Kidney (tissue), 14 donors: Measurements from ENCODE around the gene THEM4. TPM values are rescaled to one million over a fixed set of nuclear protein-coding genes. Genes with fewer than 3 reads are reported as not detected.

Experiments used
- DNase-seq, 5 donors: peaks; one replicate each; pipeline ENCODE4 v3.0.0-alpha.2; 2013 to 2020
- FAIRE-seq: peaks from 2 replicates; lab custom pipeline; 2012; peaks lifted over from hg19 to GRCh38; lab: Jason Lieb, UNC
- H3K27ac ChIP-seq, 2 donors: one replicate each; pipeline ENCODE4 v1.7.0; 2013; ENCODE audit warnings: low read depth in 2 of 2, low read length in 2 of 2, inconsistent platforms in 1 of 2
- H3K27me3 ChIP-seq: one replicate; pipeline ENCODE4 v1.7.1; 2013; ENCODE audit warnings: low read length, inconsistent platforms; ENCODE audit not compliant: control insufficient read depth, insufficient read depth
- H3K36me3 ChIP-seq, 3 donors: one replicate each; pipeline versions ENCODE4 v1.7.0 to v1.7.1; 2013; ENCODE audit warnings: low read length in 3 of 3, control low read depth in 1 of 3, inconsistent platforms in 1 of 3; ENCODE audit not compliant: insufficient read depth in 3 of 3, control insufficient read depth in 2 of 3
- H3K4me1 ChIP-seq, 3 donors: one replicate each; pipeline versions ENCODE4 v1.7.0 to v1.7.1; 2013; ENCODE audit warnings: low read length in 3 of 3, inconsistent platforms in 1 of 3, low read depth in 1 of 3; ENCODE audit not compliant: control insufficient read depth in 2 of 3, insufficient read depth in 2 of 3
- H3K4me3 ChIP-seq, 3 donors: one replicate each; pipeline versions ENCODE4 v1.7.0 to v1.8.1; 2013; ENCODE audit warnings: low read length in 3 of 3, control low read depth in 1 of 3, inconsistent platforms in 1 of 3
- H3K9ac ChIP-seq, 3 donors: one replicate each; pipeline versions ENCODE4 v1.7.0 to v1.7.1; 2013; ENCODE audit warnings: low read length in 3 of 3, control low read depth in 1 of 3, inconsistent platforms in 1 of 3
- H3K9me3 ChIP-seq, 3 donors: one replicate each; pipeline versions ENCODE4 v1.7.0 to v1.7.1; 2013; ENCODE audit warnings: low read length in 3 of 3, control low read depth in 1 of 3, inconsistent platforms in 1 of 3; ENCODE audit not compliant: control insufficient read depth in 2 of 3, insufficient read depth in 1 of 3
- intact Hi-C: fragments of 100-400 bp; cut with DNase I; formaldehyde crosslinking; loops from one replicate; pipeline ENCODE4 v1.11.1; 2022
- polyA plus RNA-seq: library from polyadenylated mRNA; stranded (reverse); fragments of 350-450 nt; fragmentation: Illumina TruSeq; extraction: RNeasy Lipid Tissue Mini Kit (QIAGEN cat#74804); gene quantifications from one replicate; pipeline ENCODE4 v1.2.3, GENCODE V29; 2014; ENCODE audit warnings: low read depth, low replicate concordance; ENCODE audit not compliant: insufficient read depth
- total RNA-seq: library from RNA; stranded (reverse); fragmentation: NEBNext Ultra II Directional; extraction: Animal tissue kit (Norgen Biotek cat#: 25700); gene quantifications from one replicate; pipeline ENCODE4 v1.2.1, GENCODE V29; 2021
- TF ChIP-seq, protein P1 (sequence below): IDR thresholded peaks from 3 replicates; pipeline ENCODE4 v1.5.1; 2012; ENCODE audit warnings: mild to moderate bottlenecking, moderate library complexity, borderline replicate concordance; ENCODE audit not compliant: insufficient read depth; ENCODE audit errors: extremely low read depth
- donor health status: control.
- donor health status: control.
- donor health status: control.
- donor health status: control.
- donor health status: control.
- donor health status: DM: yes; HTN: yes; CAD: no.
- donor health status: Normal renal cell carcinoma (clear cell type).

THEM4 gene
- total and polyA plus RNA-seq, 2 donors from 2014 or later, result 17.5 to 27.9 TPM

DNA sequence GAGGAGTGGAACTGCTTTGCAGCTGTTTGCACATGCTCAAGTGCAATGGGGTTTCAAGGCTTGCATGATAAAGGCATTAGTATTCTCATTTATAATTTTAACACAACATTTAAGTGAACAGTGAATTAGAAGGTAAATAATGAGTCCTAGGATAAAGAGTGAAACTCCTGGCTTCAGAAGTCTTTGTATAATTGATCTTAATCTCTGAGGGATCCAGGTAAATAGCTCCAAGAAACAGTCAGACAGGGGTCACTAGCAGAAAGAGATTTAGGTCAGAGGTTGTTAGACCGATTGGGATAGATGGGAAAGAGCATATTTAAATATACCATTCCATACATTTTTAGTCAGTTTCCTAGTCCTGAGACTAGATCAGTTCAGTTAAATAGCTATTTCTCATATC, 14.1 kb upstream of the THEM4 start:
- H3K36me3 ChIP-seq, result no peaks in the 10 kb centered on the region
- H3K4me1 ChIP-seq, result peaks cover 0 to 2% (median 0%) of the 10 kb centered on the region in 3 donors
- TF ChIP-seq, protein P1, sequence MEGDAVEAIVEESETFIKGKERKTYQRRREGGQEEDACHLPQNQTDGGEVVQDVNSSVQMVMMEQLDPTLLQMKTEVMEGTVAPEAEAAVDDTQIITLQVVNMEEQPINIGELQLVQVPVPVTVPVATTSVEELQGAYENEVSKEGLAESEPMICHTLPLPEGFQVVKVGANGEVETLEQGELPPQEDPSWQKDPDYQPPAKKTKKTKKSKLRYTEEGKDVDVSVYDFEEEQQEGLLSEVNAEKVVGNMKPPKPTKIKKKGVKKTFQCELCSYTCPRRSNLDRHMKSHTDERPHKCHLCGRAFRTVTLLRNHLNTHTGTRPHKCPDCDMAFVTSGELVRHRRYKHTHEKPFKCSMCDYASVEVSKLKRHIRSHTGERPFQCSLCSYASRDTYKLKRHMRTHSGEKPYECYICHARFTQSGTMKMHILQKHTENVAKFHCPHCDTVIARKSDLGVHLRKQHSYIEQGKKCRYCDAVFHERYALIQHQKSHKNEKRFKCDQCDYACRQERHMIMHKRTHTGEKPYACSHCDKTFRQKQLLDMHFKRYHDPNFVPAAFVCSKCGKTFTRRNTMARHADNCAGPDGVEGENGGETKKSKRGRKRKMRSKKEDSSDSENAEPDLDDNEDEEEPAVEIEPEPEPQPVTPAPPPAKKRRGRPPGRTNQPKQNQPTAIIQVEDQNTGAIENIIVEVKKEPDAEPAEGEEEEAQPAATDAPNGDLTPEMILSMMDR, result no peak
- no peak overlapping the region for H3K4me3 ChIP-seq
- H3K27ac ChIP-seq, result no peak overlapping the region
- FAIRE-seq (no peak), DNase-seq (no peak)
- H3K9me3 ChIP-seq, result no peaks in the 10 kb centered on the region
- intact Hi-C loops, result no loop called here
- no peaks in the 10 kb centered on the region for H3K27me3 ChIP-seq
- no peak overlapping the region for H3K9ac ChIP-seq

DNA sequence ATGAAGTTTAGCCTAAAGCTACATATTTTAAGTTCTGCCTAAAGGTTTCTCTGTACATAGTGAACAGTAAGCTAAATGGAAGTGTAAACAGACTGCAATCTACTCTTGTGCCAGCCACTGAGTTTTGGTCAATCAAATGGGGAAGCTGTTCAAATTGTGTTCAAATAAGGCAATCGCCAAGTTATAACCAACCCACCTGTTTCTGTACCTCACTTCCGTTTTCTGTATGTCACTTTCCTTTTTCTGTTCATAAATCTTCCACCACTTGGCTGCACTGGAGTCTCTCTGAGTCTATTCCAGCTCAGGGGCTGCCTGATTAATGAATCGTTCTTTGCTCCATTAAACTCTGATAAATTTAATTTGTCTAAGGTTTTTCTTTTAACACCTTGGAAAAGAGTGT, 10.8 kb upstream of the THEM4 start:
- Histone ChIP-seq H3K4me1 (peaks cover 0 to 2% (median 0%) of the 10 kb centered on the region in 3 donors), H3K27ac (no peak overlapping the region), H3K4me3 (no peak overlapping the region), H3K9me3 (no peaks in the 10 kb centered on the region), H3K27me3 (no peaks in the 10 kb centered on the region), H3K36me3 (no peaks in the 10 kb centered on the region), H3K9ac (no peak overlapping the region)
- TF ChIP-seq, protein P1, result no peak
- intact Hi-C loops, result no loop called here
- peak in 3 of 5 donors; percentile 22 to 74 (median 62) for DNase-seq
- no peak for FAIRE-seq

DNA sequence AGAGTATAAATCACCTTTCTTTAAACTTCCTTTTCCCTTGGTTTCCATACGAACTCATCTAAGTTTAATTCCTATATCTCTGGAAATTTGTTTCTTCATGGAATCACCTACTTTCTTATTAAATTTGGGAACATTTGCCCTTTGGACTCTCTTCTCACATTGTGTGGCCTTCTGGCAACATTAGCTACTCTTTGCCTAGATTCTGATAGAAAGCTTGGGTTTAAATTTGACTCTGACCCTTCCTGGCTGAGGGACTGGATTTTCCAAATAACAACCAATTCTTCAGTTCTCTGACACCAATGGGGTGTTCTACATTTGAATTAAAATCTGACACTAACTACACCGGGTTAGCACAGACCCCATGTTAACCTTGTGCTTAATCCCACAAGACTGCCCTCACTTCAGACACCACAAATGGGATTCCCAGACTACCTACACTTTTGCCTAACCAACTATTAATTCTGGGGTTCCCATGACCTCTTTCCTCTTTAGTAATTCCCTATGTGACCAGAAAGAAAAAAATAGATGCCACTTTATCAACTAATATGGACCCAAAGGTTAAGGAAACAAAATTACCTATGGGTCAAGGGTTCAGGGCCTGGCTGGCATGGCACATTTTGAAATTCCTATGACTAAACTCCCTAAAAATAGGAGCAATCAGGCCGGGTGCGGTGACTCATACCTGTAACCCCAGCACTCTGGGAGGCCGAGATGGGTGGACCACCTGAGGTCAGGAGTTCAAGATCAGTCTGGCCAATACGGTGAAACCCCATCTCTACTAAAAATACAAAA, 9.7 kb upstream of the THEM4 start:
- Histone ChIP-seq H3K9ac (no peak overlapping the region), H3K4me3 (no peak overlapping the region), H3K27ac (no peak overlapping the region), H3K9me3 (no peaks in the 10 kb centered on the region), H3K4me1 (peaks cover 0 to 2% (median 0%) of the 10 kb centered on the region in 3 donors), H3K36me3 (no peaks in the 10 kb centered on the region), H3K27me3 (no peaks in the 10 kb centered on the region)
- no peak for DNase-seq
- FAIRE-seq, result no peak
- TF ChIP-seq, protein P1, result no peak
- intact Hi-C loops, result no loop called here
